Measurements from ENCODE around the gene SLF2.

- TF ChIP-seq, protein P1, sequence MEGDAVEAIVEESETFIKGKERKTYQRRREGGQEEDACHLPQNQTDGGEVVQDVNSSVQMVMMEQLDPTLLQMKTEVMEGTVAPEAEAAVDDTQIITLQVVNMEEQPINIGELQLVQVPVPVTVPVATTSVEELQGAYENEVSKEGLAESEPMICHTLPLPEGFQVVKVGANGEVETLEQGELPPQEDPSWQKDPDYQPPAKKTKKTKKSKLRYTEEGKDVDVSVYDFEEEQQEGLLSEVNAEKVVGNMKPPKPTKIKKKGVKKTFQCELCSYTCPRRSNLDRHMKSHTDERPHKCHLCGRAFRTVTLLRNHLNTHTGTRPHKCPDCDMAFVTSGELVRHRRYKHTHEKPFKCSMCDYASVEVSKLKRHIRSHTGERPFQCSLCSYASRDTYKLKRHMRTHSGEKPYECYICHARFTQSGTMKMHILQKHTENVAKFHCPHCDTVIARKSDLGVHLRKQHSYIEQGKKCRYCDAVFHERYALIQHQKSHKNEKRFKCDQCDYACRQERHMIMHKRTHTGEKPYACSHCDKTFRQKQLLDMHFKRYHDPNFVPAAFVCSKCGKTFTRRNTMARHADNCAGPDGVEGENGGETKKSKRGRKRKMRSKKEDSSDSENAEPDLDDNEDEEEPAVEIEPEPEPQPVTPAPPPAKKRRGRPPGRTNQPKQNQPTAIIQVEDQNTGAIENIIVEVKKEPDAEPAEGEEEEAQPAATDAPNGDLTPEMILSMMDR (IDR thresholded peaks at IDR 0.05; ENCODE audit: insufficient read depth, low read length): no peak
- no peak for TF ChIP-seq POLR2AphosphoS5 (IDR thresholded peaks at IDR 0.05; ENCODE audit: low read depth)
- TF ChIP-seq, protein P2, sequence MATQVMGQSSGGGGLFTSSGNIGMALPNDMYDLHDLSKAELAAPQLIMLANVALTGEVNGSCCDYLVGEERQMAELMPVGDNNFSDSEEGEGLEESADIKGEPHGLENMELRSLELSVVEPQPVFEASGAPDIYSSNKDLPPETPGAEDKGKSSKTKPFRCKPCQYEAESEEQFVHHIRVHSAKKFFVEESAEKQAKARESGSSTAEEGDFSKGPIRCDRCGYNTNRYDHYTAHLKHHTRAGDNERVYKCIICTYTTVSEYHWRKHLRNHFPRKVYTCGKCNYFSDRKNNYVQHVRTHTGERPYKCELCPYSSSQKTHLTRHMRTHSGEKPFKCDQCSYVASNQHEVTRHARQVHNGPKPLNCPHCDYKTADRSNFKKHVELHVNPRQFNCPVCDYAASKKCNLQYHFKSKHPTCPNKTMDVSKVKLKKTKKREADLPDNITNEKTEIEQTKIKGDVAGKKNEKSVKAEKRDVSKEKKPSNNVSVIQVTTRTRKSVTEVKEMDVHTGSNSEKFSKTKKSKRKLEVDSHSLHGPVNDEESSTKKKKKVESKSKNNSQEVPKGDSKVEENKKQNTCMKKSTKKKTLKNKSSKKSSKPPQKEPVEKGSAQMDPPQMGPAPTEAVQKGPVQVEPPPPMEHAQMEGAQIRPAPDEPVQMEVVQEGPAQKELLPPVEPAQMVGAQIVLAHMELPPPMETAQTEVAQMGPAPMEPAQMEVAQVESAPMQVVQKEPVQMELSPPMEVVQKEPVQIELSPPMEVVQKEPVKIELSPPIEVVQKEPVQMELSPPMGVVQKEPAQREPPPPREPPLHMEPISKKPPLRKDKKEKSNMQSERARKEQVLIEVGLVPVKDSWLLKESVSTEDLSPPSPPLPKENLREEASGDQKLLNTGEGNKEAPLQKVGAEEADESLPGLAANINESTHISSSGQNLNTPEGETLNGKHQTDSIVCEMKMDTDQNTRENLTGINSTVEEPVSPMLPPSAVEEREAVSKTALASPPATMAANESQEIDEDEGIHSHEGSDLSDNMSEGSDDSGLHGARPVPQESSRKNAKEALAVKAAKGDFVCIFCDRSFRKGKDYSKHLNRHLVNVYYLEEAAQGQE (IDR thresholded peaks at IDR 0.05; ENCODE audit: insufficient replicate concordance, low read depth): no peak
- TF ChIP-seq GABPA (IDR thresholded peaks at IDR 0.05; ENCODE audit: low read depth): no peak
- no peak for TF ChIP-seq SPI1 (IDR thresholded peaks at IDR 0.05; ENCODE audit: borderline replicate concordance, low read depth)
Measured at GRCh38 chr10:100890141-100890672, 22.6 kb upstream of the SLF2 start.
